Measurements from ENCODE around the gene SET.
A peak's percentile ranks its signal among the peaks of the same experiment; 100 is the strongest.

SET gene

DNA sequence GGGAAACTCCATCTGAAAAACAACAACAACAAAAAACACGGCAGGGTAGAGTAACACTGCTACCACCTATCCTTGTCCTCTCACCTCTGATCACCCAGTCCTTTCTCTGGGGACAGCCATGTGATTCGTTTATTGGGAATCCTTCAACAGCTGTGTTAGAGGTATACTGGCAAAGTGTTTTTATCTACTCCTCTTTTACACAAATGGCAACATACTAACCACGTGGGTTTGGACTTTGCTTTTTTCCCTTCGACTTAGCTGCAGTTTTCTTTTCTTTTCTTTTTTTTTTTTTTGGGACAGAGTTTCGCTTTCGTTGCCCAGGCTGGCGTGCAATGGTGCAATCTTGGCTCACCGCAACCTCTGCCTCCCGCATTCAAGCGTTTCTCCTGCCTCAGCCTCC, 11.2 kb upstream of the SET start:
- no peak overlapping the region for H3K27ac ChIP-seq
- TF ChIP-seq, protein P1, sequence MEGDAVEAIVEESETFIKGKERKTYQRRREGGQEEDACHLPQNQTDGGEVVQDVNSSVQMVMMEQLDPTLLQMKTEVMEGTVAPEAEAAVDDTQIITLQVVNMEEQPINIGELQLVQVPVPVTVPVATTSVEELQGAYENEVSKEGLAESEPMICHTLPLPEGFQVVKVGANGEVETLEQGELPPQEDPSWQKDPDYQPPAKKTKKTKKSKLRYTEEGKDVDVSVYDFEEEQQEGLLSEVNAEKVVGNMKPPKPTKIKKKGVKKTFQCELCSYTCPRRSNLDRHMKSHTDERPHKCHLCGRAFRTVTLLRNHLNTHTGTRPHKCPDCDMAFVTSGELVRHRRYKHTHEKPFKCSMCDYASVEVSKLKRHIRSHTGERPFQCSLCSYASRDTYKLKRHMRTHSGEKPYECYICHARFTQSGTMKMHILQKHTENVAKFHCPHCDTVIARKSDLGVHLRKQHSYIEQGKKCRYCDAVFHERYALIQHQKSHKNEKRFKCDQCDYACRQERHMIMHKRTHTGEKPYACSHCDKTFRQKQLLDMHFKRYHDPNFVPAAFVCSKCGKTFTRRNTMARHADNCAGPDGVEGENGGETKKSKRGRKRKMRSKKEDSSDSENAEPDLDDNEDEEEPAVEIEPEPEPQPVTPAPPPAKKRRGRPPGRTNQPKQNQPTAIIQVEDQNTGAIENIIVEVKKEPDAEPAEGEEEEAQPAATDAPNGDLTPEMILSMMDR (conservative IDR thresholded peaks at IDR 0.05), result no peak

DNA sequence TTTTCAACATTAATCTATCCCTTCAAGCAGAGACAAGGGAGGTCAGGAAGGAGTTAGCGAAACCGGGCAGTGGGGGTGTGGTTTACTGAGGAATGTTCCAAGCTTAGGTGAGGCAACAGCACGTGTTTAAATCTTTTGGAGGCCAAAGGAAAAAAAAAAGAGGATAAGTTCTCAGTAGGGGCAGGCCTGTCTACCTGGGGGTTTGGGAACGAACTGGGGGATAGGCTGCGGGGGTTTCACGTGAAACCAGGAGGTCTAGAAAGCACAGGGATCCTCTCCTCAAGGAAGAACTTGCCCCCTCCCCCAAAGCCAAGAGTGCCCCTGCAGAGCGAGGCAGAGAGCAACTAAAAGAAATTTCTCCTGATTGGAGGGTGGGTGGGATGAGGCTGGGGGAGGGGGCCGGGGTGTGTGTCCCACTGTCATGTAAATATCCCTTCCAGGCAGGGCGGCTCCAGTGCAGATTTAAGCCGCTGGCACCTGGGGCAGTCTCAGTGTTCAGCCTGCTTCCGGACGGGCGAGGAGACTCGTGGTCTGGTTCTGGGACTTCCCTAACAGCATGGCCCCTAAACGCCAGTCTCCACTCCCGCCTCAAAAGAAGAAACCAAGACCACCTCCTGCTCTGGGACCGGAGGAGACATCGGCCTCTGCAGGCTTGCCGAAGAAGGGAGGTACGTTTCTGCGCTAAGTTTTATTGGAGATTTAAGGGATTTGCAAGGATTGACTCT, 5.5 kb upstream of the SET start:
- H3K27ac ChIP-seq, result peak overlapping the region; percentile 94
- TF ChIP-seq, protein P1 (conservative IDR thresholded peaks at IDR 0.05), result no peak

DNA sequence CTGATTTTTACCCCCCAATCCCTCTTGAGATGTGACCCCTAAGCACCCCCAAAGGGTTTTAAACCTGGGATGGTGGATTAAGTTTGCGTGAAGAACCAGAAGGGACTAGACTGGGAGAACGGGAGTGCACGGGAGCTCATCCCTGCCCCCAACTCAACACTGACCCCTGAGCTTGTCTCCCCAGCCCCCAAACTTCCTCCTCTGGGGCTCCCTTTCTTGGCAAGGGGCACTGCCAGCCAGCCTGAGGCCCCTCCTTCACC, 5.0 kb upstream of the SET start:
- TF ChIP-seq, protein P1 (conservative IDR thresholded peaks at IDR 0.05), result no peak
- peak overlapping the region; percentile 94 for H3K27ac ChIP-seq

DNA sequence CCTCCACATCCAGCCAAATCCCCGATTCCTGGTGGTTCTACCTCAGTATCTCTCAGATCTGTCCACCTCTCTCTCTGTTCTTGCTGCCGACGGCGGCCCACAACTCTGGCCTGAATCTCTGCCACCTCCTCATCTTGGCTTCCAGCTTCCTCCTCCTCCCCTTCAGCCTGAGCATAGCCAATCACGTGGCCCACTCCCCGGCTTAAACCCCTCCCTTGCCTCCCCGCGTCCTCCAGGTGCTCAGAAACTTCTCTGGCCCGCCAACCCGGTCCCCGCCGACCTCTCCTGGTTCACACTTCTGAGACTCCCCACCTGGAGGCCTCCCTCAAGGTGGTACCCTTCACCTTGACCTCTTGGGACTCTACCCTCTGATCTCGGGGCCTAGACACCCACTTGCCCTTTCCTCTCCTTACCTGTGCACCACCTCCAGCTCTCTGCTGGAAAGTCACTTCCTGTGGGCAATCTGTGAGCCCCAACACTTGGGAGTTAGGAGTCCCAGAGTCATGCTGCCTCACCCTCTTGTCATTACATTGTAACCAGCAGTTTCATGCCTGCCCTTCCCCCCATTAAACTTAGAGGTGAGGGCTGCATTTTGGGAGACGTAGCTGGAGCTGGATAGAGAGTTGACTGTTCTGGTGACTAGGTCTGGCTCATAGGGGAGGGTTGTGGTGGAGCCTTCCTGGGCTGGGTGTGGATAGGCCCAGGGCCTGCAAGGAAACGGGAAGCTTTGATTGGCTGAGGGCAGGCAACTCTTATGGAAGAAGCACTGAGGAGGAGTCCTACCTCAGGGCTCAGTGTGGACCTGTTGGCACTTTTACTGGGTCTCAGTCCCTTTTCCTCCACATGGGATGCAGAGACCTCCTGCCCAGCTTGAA, 4.5 kb upstream of the SET start:
- TF ChIP-seq, protein P1 (conservative IDR thresholded peaks at IDR 0.05), result no peak
- peak overlapping the region; percentile 94 for H3K27ac ChIP-seq

DNA sequence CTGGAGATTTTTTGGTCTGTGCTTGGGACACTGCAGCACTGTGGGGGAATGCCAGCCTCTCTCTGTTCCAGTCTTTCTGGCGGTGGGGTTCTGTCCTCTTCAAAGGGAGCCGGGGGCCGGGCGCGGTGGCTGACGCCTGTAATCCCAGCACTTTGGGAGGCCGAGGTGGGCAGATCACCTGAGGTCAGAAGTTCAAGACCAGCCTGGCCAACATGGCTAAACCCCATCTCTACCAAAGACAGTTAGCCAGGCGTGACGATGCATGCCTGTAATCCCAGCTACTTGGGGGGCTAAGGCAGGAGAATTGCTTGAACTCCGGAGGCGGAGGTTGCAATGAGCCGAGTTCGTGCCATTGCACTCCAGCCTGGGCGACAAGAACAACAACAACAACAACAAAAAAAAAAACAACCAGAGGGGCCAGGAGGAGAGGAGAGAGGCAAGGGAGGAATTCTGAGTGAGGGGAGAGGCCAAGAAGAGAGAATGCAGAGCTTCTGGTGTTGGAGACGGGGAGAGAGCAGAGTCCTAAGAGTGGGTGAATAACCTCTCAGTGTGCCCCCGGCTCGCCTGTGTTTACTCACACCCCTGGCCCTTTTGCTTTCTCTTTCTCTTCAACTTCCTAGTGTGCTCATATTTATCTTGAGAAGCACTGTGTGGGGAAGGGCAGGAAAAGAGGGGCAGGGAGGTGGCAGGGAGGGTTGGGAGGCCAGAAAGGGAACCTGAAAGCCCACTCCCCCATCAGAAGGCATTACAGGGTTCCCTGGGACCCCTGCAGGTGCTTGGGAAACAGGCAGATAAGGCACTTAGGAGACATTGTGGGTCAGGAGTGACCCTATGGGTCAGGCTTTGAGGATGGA, 3.2 kb upstream of the SET start:
- TF ChIP-seq, protein P1 (conservative IDR thresholded peaks at IDR 0.05), result no peak
- H3K27ac ChIP-seq, result peak overlapping the region; percentile 94

DNA sequence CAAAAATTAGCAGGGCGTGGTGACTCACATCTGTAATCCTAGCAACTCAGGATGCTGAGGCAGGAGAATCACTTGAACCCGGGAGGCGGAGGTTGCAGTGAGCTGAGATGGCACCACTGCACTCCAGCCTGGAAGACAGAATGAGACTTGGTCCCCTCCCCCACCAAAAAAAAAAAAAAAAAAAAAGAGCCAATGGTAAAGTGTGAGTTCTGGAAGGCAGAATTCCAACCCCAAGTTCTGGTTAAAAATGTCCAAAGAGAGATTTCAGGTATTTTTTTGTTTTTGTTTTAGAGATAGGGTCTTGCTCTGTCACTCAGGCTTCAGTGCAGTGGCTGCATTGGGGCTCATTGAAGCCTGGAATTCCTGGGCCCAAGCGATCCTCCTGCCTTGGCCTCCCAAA, 1.6 kb upstream of the SET start:
- peak overlapping the region; percentile 97 for H3K27ac ChIP-seq
- TF ChIP-seq, protein P1 (conservative IDR thresholded peaks at IDR 0.05), result no peak

DNA sequence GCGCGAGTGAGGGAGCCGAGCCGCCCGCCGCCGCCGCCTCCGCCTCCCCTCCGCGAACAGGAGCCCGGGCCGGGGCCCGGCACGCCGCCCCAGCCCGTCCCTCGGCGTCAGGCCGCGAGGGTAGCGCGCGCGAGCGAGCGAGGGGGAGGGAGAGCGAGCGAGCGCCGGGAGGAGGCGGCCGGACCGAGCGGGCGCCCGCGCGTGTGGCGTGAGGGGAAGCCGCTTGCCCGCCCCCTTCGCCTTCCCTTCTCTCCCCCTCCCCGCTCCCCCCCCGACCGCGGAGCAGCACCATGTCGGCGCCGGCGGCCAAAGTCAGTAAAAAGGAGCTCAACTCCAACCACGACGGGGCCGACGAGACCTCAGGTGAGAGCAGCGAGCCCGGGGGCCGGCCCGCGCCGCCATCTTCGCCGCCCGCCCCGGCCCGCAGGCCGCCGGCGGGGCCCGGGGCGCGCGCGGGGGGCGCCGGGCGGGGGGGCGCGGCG, 312 bp downstream of the SET start:
- TF ChIP-seq, protein P1 (conservative IDR thresholded peaks at IDR 0.05), result no peak
- peak overlapping the region; percentile 97 for H3K27ac ChIP-seq
